Renal cortical epithelial cell (primary cell): ENCODE results near the gene P2RY14. TPM values are rescaled to one million over a fixed set of nuclear protein-coding genes. Genes with fewer than 3 reads are reported as not detected.
"Not testable (repeated sequence)": the region's sequence is repeated elsewhere in the genome, so short reads cannot be mapped to it uniquely, and the experiment has no call there.

ENCODE experiments used
- DNase-seq: peaks from one replicate; pipeline ENCODE4 v3.0.0-alpha.2; 2011; ENCODE audit warnings: low read depth
- total RNA-seq: library from RNA; depleted of rRNA; stranded (reverse); fragments of >200 nt; gene quantifications from 2 replicates; pipeline ENCODE4 v1.2.3, GENCODE V29; 2014

The P2RY14 gene
- total RNA-seq, 1 donor from 2014 or later: not detected

- no peak for DNase-seq
Measured at GRCh38 chr3:151262871-151263525, 15.3 kb downstream of the P2RY14 start.

GRCh38 chr3:151259664-151260063, 18.7 kb downstream of the P2RY14 start:
- DNase-seq: no peak

- no peak for DNase-seq
Measured at GRCh38 chr3:151256749-151257148, 21.6 kb downstream of the P2RY14 start.

GRCh38 chr3:151248772-151249337, 29.5 kb downstream of the P2RY14 start:
- DNase-seq: no peak

- not testable (repeated sequence) for DNase-seq
Measured at GRCh38 chr3:151242006-151242405, 36.3 kb downstream of the P2RY14 start.

- no peak for DNase-seq
Measured at GRCh38 chr3:151236736-151237135, 41.6 kb downstream of the P2RY14 start.

GRCh38 chr3:151236316-151236715, 42.0 kb downstream of the P2RY14 start:
- DNase-seq: no peak

GRCh38 chr3:151234825-151235224, 43.5 kb downstream of the P2RY14 start:
- DNase-seq: no peak

- no peak for DNase-seq
Measured at GRCh38 chr3:151232991-151233390, 45.4 kb downstream of the P2RY14 start.

- not testable (repeated sequence) for DNase-seq
Measured at GRCh38 chr3:151232403-151232802, 45.9 kb downstream of the P2RY14 start.

GRCh38 chr3:151230646-151231045, 47.7 kb downstream of the P2RY14 start:
- no peak for DNase-seq

GRCh38 chr3:151228666-151229040, 49.7 kb downstream of the P2RY14 start:
- peak; percentile 76 for DNase-seq

GRCh38 chr3:151227807-151228665, 50.3 kb downstream of the P2RY14 start:
- DNase-seq: peak; percentile 68

- DNase-seq: no peak
Measured at GRCh38 chr3:151227266-151227806, 51.0 kb downstream of the P2RY14 start.

- DNase-seq: no peak
Measured at GRCh38 chr3:151226825-151227224, 51.5 kb downstream of the P2RY14 start.

GRCh38 chr3:151226088-151226563, 52.2 kb downstream of the P2RY14 start:
- peak; percentile 87 for DNase-seq

- no peak for DNase-seq
Measured at GRCh38 chr3:151225040-151225975, 53.0 kb downstream of the P2RY14 start.

GRCh38 chr3:151224268-151224866, 54.0 kb downstream of the P2RY14 start:
- no peak for DNase-seq

- peak; percentile 91 for DNase-seq
Measured at GRCh38 chr3:151219056-151219455, 59.3 kb downstream of the P2RY14 start.

GRCh38 chr3:151218136-151218535, 60.2 kb downstream of the P2RY14 start:
- DNase-seq: peak; percentile 67
